Endodermal cell (in vitro differentiated cells): Measurements from ENCODE around the gene PARVB. TPM values are rescaled to one million over a fixed set of nuclear protein-coding genes. Genes with fewer than 3 reads are reported as not detected.

Experiments
- DNase-seq: peaks from one replicate; pipeline ENCODE4 v3.0.0-alpha.2; 2017
- H3K27ac ChIP-seq: 2 replicates; pipeline ENCODE4 v1.5.1; 2013; ENCODE audit warnings: mild to moderate bottlenecking, low read depth, low read length, moderate library complexity
- H3K27me3 ChIP-seq: 2 replicates; pipeline ENCODE4 v1.6.1; 2013; ENCODE audit warnings: mild to moderate bottlenecking, low read length, moderate library complexity; ENCODE audit not compliant: insufficient read depth, control insufficient read depth, poor library complexity, severe bottlenecking
- H3K36me3 ChIP-seq: 2 replicates; pipeline ENCODE4 v1.7.0; 2013; ENCODE audit warnings: mild to moderate bottlenecking, low read length, moderate library complexity; ENCODE audit not compliant: control insufficient read depth, insufficient read depth
- H3K4me1 ChIP-seq: one replicate; pipeline ENCODE4 v1.7.0; 2013; ENCODE audit warnings: low read length; ENCODE audit not compliant: control insufficient read depth, insufficient read depth
- H3K4me3 ChIP-seq: 2 replicates; pipeline ENCODE4 v1.5.1; 2013; ENCODE audit warnings: mild to moderate bottlenecking, low read length, moderate library complexity
- H3K9ac ChIP-seq: 2 replicates; pipeline ENCODE4 v1.6.1; 2013; ENCODE audit warnings: mild to moderate bottlenecking, low read length, moderate library complexity; ENCODE audit not compliant: poor library complexity, severe bottlenecking; ENCODE audit errors: extremely low read depth
- H3K9me3 ChIP-seq: 2 replicates; pipeline ENCODE4 v1.6.1; 2013; ENCODE audit warnings: mild to moderate bottlenecking, low read length, moderate library complexity; ENCODE audit not compliant: control insufficient read depth
- H3K27ac Mint-ChIP-seq: 2 replicates; pipeline ENCODE4 v1.8.0; 2020; ENCODE audit warnings: mixed read lengths
- H3K27me3 Mint-ChIP-seq: 2 replicates; pipeline ENCODE4 v1.8.0; 2021; ENCODE audit warnings: mild to moderate bottlenecking, mixed read lengths; ENCODE audit not compliant: insufficient read depth
- H3K36me3 Mint-ChIP-seq: 2 replicates; pipeline ENCODE4 v1.8.0; 2020; ENCODE audit warnings: low read depth, mixed read lengths
- H3K4me1 Mint-ChIP-seq: 2 replicates; pipeline ENCODE4 v1.8.0; 2020; ENCODE audit warnings: mixed read lengths
- H3K4me3 Mint-ChIP-seq: 2 replicates; pipeline ENCODE4 v1.8.0; 2020; ENCODE audit warnings: mild to moderate bottlenecking, moderate library complexity, mixed read lengths
- H3K9me3 Mint-ChIP-seq: 2 replicates; pipeline ENCODE4 v1.8.0; 2020; ENCODE audit warnings: mild to moderate bottlenecking, mixed read lengths
- CTCF ChIP-seq: fragments of 200-600 bp; sonication (generic); conservative IDR thresholded peaks from 2 replicates; pipeline ENCODE4 v1.5.0; 2021; ENCODE audit warnings: antibody characterized with exemption, mild to moderate bottlenecking
- WGBS, 2 experiments: methylation state at CpG; one replicate each; pipeline versions ENCODE4 v1.1.5 to v1.1.7; 2013; ENCODE audit warnings: missing lambda C conversion rate in 2 of 2, mixed read lengths in 1 of 2; ENCODE audit not compliant: insufficient coverage in 1 of 2, insufficient read length in 1 of 2; 5-methylcytosine and 5-hydroxymethylcytosine counted together
- total RNA-seq, 2 donors: library from RNA; stranded (reverse); fragmentation: NEBNext Ultra II Directional in 1 of 2; extraction: Animal tissue kit (Norgen Biotek cat#: 25700) in 1 of 2; gene quantifications; 2 replicates in 1 of 2; 3 replicates in 1 of 2; pipeline ENCODE4 v1.2.1, GENCODE V29; 2021

Gene PARVB
- total RNA-seq, 2 donors from 2014 or later = 29.6 to 32.3 TPM

GRCh38 chr22:43976861-43977795 lies 47.0 kb upstream of the PARVB start:
- peaks cover 73% of the 10 kb centered on the region for H3K36me3 Mint-ChIP-seq
- Histone ChIP-seq H3K4me3 (no peak overlapping the region), H3K27me3 (no peaks in the 10 kb centered on the region), H3K27ac (no peak overlapping the region), H3K9ac (no peak overlapping the region), H3K36me3 (peaks cover 86% of the 10 kb centered on the region), H3K4me1 (no peaks in the 10 kb centered on the region), H3K9me3 (no peaks in the 10 kb centered on the region)
- no peak overlapping the region for H3K27ac Mint-ChIP-seq
- H3K4me1 Mint-ChIP-seq = no peaks in the 10 kb centered on the region
- no peaks in the 10 kb centered on the region for H3K27me3 Mint-ChIP-seq
- 90 to 98% methylated on average over 11 to 19 of the region's 19 CpGs for WGBS, 2 experiments
- no peaks in the 10 kb centered on the region for H3K9me3 Mint-ChIP-seq
- DNase-seq = no peak
- TF ChIP-seq CTCF = peak; percentile 30
- no peak overlapping the region for H3K4me3 Mint-ChIP-seq

- Histone ChIP-seq H3K4me1 (no peaks in the 10 kb centered on the region), H3K27me3 (no peaks in the 10 kb centered on the region), H3K36me3 (peaks cover 85% of the 10 kb centered on the region), H3K27ac (no peak overlapping the region), H3K9ac (no peak overlapping the region), H3K4me3 (no peak overlapping the region), H3K9me3 (no peaks in the 10 kb centered on the region)
- TF ChIP-seq CTCF = no peak
- no peak overlapping the region for H3K4me3 Mint-ChIP-seq
- 88 to 90% methylated on average over 3 to 4 of the region's 4 CpGs for WGBS, 2 experiments
- H3K36me3 Mint-ChIP-seq = peaks cover 69% of the 10 kb centered on the region
- H3K4me1 Mint-ChIP-seq = no peaks in the 10 kb centered on the region
- H3K27ac Mint-ChIP-seq = no peak overlapping the region
- H3K27me3 Mint-ChIP-seq = no peaks in the 10 kb centered on the region
- no peak for DNase-seq
- H3K9me3 Mint-ChIP-seq = no peaks in the 10 kb centered on the region
Observed at GRCh38 chr22:43978558-43978957, 45.5 kb upstream of the PARVB start.

- Mint-ChIP-seq H3K27me3 (no peaks in the 10 kb centered on the region), H3K36me3 (peaks cover 64% of the 10 kb centered on the region), H3K27ac (no peak overlapping the region), H3K9me3 (no peaks in the 10 kb centered on the region), H3K4me1 (no peaks in the 10 kb centered on the region), H3K4me3 (no peak overlapping the region)
- H3K27me3 ChIP-seq = no peaks in the 10 kb centered on the region
- WGBS, 2 experiments = 99 to 100% methylated on average over 7 of the region's 7 CpGs
- H3K4me3 ChIP-seq = no peak overlapping the region
- no peak overlapping the region for H3K9ac ChIP-seq
- H3K27ac ChIP-seq = no peak overlapping the region
- H3K9me3 ChIP-seq = no peaks in the 10 kb centered on the region
- no peaks in the 10 kb centered on the region for H3K4me1 ChIP-seq
- H3K36me3 ChIP-seq = peaks cover 85% of the 10 kb centered on the region
- no peak for TF ChIP-seq CTCF
- DNase-seq = no peak
Observed at GRCh38 chr22:43980579-43980978, 43.5 kb upstream of the PARVB start.
